ENCODE results near the gene PRSS27.

The PRSS27 gene
- 0.18 to 1.9 (median 0.84) reads per million in 4 experiments for total RNA-seq

DNA sequence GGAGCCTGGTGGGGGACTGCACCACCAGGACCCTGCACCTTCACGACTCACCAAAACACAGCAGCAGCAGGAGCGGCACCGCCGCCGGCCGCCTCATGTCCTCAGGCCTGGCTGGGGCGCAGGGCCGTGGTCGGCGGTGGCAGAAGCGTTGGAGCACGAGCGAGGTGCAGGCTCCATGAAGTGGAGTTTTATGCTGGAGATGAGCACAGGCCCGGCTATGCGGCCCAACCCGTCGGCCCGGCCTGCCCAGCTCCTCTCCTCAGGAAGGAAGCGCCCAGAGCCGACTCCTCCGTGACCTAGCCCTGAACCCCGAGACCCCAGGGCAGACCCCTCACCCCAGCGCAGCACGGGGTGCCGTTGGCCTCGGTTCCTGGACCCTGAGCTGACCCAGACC lies at the start of gene PRSS27:
Gene PRSS27 (minus strand): TSS at position 161 of the 394 bp plus-strand sequence. CDS start 64 bp downstream, at position 97.
- DNase-seq = no peak

GRCh38 chr16:2769675-2770056 lies 49.6 kb upstream of the PRSS27 start:
- DNase-seq = no peak

DNA sequence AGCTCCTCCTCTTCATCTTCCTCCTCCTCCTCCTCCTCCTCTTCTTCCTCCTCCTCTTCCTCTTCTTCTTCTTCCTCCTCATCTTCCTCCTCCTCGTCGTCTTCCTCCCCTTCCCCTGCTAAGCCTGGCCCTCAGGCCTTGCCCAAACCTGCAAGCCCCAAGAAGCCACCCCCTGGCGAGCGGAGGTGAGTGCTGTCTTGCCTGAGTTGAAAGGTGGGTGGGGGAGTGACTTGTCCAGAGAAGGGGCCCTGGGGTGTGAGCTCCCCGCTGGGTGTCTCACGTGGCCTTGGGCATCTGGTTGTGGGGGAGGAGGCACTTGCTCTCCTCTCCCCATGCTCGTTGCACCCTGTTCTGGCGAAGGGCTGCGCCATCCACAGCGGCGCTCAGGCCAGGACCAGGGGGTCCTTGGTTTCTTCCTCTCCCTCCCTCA lies 49.1 kb upstream of the PRSS27 start:
- DNase-seq = no peak

GRCh38 chr16:2768403-2769089 lies 48.5 kb upstream of the PRSS27 start:
- DNase-seq = no peak

DNA sequence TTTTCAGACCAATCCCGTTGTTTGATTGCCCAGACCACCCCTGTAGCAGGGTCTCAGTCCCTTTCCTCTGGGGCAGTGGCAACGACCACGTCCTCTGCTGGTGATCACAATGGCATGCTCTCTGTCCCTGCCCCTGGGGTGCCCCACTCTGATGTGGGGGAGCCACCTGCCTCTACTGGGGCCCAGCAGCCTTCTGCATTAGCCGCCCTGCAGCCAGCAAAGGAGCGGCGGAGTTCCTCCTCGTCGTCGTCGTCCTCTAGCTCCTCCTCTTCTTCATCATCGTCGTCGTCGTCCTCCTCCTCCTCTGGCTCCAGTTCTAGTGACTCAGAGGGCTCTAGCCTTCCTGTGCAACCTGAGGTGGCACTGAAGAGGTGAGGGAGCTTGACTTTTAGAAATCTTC lies 47.9 kb upstream of the PRSS27 start:
- no peak for DNase-seq

DNA sequence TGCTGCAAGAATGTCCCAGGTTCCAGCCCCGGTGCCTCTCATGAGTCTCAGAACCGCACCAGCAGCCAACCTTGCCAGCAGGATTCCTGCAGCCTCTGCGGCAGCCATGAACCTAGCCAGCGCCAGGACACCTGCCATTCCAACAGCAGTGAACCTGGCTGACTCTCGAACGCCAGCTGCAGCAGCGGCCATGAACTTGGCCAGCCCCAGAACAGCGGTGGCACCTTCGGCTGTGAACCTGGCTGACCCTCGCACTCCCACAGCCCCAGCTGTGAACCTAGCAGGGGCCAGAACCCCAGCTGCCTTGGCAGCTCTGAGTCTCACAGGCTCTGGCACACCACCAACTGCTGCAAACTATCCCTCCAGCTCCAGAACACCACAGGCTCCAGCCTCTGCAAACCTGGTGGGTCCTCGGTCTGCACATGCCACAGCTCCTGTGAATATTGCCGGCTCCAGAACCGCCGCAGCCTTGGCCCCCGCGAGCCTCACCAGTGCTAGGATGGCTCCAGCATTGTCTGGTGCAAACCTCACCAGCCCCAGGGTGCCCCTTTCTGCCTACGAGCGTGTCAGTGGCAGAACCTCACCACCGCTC lies 47.2 kb upstream of the PRSS27 start:
- DNase-seq = no peak

DNA sequence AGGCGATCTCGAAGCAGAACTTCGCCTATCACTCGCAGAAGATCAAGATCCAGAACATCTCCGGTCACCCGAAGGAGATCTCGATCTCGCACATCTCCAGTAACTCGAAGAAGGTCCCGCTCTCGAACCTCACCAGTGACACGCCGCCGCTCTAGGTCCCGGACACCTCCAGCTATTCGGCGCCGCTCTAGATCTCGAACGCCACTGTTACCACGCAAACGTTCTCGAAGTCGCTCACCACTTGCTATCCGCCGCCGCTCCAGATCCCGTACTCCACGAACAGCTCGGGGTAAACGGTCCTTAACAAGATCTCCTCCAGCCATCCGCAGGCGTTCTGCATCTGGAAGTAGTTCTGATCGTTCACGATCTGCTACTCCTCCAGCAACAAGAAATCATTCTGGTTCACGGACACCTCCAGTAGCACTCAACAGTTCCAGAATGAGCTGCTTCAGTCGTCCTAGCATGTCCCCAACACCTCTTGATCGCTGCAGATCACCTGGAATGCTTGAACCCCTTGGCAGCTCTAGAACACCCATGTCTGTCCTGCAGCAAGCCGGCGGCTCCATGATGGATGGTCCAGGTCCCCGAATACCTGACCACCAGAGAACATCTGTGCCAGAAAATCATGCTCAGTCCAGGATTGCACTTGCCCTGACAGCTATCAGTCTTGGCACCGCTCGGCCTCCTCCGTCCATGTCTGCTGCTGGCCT lies 46.6 kb upstream of the PRSS27 start:
- DNase-seq = no peak

DNA sequence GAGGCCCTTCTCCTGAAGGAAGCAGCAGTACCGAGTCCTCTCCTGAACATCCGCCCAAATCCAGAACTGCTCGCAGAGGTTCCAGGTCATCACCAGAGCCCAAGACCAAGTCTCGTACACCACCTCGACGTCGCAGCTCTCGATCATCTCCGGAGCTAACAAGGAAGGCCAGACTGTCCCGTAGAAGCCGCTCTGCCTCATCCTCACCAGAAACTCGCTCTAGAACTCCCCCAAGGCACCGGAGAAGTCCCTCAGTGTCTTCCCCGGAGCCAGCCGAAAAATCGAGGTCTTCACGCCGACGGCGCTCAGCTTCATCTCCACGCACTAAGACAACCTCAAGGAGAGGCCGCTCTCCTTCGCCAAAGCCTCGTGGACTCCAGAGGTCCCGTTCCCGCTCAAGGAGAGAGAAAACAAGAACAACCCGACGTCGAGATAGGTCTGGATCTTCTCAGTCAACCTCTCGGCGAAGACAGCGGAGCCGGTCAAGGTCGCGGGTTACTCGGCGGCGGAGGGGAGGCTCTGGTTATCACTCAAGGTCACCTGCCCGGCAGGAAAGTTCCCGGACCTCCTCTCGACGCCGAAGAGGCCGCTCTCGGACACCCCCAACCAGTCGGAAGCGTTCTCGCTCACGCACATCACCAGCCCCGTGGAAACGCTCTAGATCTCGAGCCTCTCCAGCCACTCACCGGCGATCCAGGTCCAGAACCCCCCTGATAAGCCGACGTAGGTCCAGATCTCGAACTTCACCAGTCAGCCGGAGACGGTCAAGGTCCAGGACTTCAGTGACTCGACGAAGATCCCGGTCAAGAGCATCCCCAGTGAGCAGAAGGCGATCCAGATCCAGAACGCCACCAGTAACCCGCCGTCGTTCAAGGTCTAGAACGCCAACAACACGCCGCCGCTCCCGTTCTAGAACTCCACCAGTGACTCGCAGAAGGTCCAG lies 45.7 kb upstream of the PRSS27 start:
- DNase-seq = no peak

- no peak for DNase-seq
Observed at GRCh38 chr16:2764718-2765117, 44.7 kb upstream of the PRSS27 start.

- no peak for DNase-seq
Observed at GRCh38 chr16:2763173-2763572, 43.1 kb upstream of the PRSS27 start.

GRCh38 chr16:2762711-2763110 lies 42.7 kb upstream of the PRSS27 start:
- no peak for DNase-seq

DNA sequence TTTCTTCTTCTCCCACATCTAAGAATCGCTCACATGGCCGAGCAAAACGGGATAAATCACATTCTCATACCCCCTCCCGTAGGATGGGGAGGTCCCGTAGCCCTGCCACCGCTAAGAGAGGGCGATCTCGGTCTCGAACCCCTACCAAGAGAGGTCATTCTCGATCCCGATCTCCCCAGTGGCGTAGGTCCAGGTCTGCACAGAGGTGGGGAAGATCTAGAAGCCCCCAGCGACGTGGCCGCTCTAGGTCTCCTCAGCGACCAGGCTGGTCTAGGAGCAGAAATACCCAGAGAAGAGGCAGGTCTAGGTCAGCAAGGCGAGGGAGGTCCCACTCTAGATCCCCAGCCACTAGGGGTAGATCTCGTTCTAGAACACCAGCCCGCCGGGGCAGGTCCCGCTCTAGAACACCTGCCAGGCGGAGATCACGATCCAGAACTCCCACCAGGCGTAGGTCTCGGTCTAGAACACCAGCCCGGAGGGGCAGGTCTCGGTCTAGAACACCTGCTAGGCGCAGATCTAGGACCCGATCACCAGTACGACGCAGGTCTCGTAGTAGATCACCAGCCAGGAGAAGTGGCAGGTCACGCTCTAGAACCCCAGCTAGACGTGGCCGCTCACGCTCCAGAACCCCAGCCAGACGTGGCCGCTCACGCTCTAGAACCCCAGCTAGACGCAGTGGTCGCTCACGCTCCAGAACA lies 42.0 kb upstream of the PRSS27 start:
- DNase-seq = no peak

DNA sequence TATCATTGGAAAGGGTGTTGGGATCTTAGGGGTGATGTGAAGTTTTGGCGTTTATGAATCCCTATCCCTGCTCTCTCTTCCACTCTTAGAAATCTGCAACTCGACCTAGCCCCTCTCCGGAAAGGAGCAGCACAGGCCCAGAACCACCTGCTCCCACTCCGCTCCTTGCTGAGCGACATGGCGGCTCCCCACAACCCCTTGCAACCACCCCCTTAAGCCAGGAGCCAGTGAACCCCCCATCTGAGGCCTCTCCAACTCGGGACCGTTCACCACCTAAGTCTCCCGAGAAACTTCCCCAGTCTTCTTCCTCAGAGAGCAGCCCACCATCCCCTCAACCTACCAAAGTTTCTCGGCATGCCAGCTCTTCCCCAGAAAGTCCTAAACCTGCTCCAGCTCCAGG lies 41.4 kb upstream of the PRSS27 start:
- DNase-seq = no peak

DNA sequence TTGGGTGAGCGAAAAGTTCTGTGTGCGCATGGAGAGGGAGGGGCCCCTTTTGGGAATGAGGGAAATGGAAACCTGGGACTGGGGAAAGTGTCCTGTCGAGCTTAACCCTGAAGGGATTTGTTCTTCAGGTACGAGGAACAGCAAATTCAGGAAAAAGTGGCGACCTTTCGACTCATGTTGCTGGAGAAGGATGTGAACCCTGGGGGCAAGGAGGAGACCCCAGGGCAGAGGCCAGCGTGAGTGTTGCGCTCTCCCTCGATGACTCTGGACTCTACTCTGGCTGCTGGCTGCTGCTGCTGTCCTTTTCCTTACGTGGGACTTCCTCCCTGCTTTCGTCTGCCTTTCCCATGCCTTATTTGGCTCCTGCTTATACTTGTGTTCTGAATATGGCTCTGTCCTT lies 37.3 kb upstream of the PRSS27 start:
- no peak for DNase-seq

DNA sequence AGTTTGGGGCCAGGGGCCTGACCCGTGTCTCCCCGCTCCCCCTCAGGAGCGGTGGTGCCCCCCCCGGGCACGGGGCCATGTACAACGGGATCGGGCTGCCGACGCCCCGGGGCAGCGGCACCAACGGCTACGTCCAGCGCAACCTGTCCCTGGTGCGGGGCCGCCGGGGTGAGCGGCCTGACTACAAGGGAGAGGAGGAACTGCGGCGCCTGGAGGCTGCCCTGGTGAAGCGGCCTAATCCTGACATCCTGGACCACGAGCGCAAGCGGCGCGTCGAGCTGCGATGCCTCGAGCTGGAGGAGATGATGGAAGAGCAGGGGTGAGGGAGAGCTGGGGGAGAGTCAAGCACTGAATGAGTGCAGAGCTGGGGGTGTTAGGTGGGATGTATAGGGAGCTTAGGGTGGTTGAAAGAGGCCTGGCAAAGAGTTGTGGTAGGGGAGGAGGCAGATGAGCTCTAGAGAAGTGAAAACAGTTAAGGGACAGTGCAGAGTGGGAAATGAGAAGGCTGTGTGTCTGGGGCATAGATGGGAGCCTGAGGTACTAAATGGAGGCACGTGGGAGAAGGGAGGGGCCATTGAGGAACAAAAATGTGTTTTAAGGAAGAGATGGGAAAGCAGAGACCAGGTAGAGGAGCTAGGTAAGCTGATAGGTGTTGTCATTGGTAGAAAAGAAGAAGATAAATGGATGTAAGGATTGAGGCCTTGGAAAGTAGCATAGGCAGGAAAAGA lies 36.4 kb upstream of the PRSS27 start:
- DNase-seq = no peak

DNA sequence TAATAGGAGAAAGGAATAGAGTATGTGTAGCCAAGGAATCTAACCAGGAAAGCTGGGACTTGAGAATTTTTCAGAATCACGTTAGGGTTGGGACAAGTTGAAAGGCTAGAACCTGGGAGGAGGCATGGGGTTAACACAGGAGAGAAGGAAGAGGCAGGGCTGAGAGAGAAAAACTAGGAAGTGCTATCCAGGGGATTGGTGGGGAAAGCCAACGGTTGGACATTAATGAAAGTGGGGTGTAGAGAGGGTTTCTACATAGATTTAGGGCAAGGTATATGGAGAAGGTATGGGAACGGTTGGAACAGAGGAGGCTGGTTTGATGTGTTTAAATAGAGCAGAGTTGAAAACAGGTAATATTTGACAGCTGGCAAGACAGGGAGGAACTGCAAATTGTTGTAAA lies 35.1 kb upstream of the PRSS27 start:
- no peak for DNase-seq

DNA sequence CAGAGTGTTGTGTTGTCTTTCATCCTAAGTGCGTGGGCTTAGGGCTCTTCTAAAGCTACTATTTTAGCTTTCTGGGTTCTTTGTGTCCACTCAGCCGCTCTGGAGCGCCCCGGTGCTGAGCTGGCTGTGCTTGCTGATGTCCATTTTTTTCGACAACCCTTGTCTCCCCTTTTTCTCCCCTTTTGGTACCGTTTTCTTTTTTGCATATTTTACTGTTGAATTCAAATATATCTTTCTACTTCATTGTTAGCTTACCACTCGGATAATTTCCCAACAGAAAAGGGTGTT lies 33.7 kb upstream of the PRSS27 start:
- no peak for DNase-seq

DNA sequence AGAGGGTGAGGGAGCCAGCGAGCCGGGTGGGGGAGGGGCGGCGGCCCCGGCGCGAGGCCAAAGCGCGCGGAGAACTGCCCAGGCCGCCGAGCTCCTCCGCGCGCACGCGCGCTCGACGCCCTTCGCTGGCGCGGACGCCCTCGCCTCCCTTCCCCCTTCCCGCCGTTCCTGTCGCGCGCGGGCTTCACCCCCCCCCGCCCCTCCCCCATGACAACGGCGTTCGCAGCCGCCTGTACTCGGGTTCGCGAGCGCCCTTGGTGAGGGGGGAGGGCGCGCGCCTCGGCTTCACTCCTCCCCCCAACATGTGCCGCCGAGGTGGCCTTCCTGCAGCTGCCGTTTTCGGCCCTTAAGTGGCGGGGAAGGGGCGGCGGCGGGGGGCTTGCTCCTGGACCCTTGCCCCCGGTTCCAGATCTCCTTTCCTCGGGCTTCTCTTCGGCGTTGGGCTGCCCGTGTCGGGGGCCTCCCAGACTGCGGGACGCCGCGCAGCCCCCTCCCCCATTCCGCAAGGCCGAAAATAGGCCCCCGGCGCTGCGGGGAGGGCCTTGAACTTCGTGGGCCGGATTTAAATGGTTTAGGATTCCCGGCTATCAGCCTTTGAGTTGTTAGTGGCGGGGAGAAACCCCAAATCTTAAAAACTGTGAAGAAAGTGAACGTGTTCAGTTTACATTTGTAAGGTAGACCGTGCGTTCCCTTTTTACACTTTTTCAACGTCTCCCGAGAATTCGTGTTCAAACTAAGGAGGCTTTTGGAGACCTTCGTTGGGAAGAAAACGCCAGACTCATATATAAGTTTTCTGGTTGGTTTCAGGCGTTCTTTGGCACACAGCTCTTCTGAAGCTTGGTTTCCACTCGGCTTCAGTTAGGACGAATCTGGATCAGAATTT lies 33.1 kb upstream of the PRSS27 start:
- DNase-seq = peak; percentile 66

GRCh38 chr16:2752035-2752849 lies 32.2 kb upstream of the PRSS27 start, which contains the start of gene SRRM2:
TSS of gene SRRM2 (plus strand) at chr16:2752638. CDS start at chr16:2756365, 3,727 bp downstream.
- DNase-seq = peak; percentile 91

DNA sequence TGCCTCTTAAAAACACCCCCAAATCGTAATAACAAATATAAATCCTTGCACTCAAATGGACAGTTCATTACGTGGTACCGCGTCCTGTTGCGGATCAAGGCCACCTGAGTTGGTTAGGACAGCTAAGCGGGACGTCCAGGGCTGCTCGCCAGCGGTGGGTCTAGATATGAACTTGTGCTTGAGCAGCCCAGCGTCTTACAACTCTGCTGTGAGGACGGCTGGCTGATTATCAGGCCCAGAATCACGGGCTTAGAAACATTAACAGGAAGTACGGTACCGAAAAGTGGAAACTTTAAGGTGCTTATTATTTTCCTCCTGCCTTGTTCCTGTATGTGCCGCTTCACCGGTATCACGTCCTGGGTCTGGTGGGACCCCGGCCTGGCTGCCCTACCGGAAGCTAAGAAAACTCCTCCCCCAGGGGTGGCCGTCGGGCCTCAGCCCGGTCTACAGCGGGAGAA lies 31.6 kb upstream of the PRSS27 start:
- DNase-seq = no peak

Measured in effector CD8-positive, alpha-beta T cell (primary cell).